Thyroid gland (tissue), 4 donors: ENCODE results near the gene LOXL4.

Experiments
- POLR2A ChIP-seq, 2 donors: fragments of 450-650 bp; IDR thresholded peaks; one replicate each; pipeline ENCODE4 v1.6.1; 2017; ENCODE audit warnings: antibody characterized with exemption in 2 of 2, mild to moderate bottlenecking in 2 of 2, moderate library complexity in 1 of 2
- TF ChIP-seq, protein P1 (sequence below), 6 experiments: fragments of 200-600 bp in 3 of 6; fragments of 450-650 bp in 3 of 6; sonication (generic) in 3 of 6; IDR thresholded peaks; one replicate each; pipeline ENCODE4 v1.5.1; 2016 to 2019; ENCODE audit warnings: antibody characterized with exemption in 6 of 6, mild to moderate bottlenecking in 2 of 6, inconsistent platforms in 1 of 6, moderate library complexity in 1 of 6

DNA sequence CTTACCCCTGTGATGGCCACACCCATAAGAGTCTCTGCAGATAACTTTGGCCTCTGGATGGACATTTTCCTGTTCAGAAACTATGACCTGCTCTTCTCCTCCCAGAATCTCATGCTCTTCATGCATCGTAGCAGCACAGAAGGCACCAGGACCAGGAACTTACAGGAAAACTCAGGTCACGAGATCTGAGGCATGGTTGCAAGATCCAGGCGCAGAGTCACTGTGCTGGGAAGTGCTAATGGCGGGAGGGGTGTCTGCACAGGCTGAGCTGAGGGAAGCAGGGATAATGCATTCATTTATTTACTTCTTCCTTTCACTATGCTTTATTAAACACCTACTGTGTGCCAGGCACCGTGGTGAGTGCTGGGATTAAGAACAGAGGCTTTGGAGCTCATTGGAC is 48.2 kb upstream of the LOXL4 start:
- no peak for TF ChIP-seq POLR2A (IDR thresholded peaks at IDR 0.05)
- TF ChIP-seq, protein P1, sequence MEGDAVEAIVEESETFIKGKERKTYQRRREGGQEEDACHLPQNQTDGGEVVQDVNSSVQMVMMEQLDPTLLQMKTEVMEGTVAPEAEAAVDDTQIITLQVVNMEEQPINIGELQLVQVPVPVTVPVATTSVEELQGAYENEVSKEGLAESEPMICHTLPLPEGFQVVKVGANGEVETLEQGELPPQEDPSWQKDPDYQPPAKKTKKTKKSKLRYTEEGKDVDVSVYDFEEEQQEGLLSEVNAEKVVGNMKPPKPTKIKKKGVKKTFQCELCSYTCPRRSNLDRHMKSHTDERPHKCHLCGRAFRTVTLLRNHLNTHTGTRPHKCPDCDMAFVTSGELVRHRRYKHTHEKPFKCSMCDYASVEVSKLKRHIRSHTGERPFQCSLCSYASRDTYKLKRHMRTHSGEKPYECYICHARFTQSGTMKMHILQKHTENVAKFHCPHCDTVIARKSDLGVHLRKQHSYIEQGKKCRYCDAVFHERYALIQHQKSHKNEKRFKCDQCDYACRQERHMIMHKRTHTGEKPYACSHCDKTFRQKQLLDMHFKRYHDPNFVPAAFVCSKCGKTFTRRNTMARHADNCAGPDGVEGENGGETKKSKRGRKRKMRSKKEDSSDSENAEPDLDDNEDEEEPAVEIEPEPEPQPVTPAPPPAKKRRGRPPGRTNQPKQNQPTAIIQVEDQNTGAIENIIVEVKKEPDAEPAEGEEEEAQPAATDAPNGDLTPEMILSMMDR (IDR thresholded peaks at IDR 0.05), result no peak
